CD4-positive, CD25-positive, alpha-beta regulatory T cell (primary cell): ENCODE data around the gene XRRA1. TPM values are rescaled to one million over a fixed set of nuclear protein-coding genes. Genes with fewer than 3 reads are reported as not detected.

ENCODE experiments used
- ATAC-seq, 2 donors: fragments of 150-1000 bp; cut with Tn5 transposase; one replicate each; pipeline ENCODE4 v1.10.0; 2021; ENCODE audit warnings: low read depth in 2 of 2, moderate number of reproducible peaks in 2 of 2, moderate library complexity in 1 of 2
- DNase-seq, 3 donors: peaks; one replicate each; pipeline versions ENCODE4 v3.0.0 to v3.0.0-alpha.2; 2012 to 2022; ENCODE audit warnings: mixed read lengths in 1 of 3
- H3K27ac ChIP-seq: one replicate; pipeline ENCODE4 v1.7.0; 2013; ENCODE audit warnings: mild to moderate bottlenecking, low read length; ENCODE audit not compliant: insufficient read depth, poor library complexity, severe bottlenecking
- H3K27me3 ChIP-seq: one replicate; pipeline ENCODE4 v1.7.0; 2013; ENCODE audit warnings: low read length; ENCODE audit not compliant: control insufficient read depth, insufficient read depth
- H3K36me3 ChIP-seq: one replicate; pipeline ENCODE4 v1.7.0; 2013; ENCODE audit warnings: mild to moderate bottlenecking, low read length, moderate library complexity; ENCODE audit not compliant: control insufficient read depth, insufficient read depth
- H3K4me1 ChIP-seq: 2 replicates; pipeline ENCODE4 v1.7.0; 2013; ENCODE audit warnings: mild to moderate bottlenecking, low read length; ENCODE audit not compliant: insufficient read depth, control insufficient read depth, poor library complexity, severe bottlenecking
- H3K4me3 ChIP-seq: one replicate; pipeline ENCODE4 v1.7.0; 2013; ENCODE audit warnings: low read depth, mild to moderate bottlenecking, low read length, moderate library complexity
- H3K9me3 ChIP-seq, 2 experiments: 1 replicate in 1 of 2; 2 replicates in 1 of 2; pipeline ENCODE4 v1.7.0; 2013; ENCODE audit warnings: low read length in 2 of 2, mild to moderate bottlenecking in 1 of 2, moderate library complexity in 1 of 2; ENCODE audit not compliant: control insufficient read depth in 2 of 2
- H3K27ac Mint-ChIP-seq, 3 donors: one replicate each; pipeline ENCODE4 v1.8.0; 2020 to 2022; ENCODE audit warnings: mild to moderate bottlenecking in 3 of 3, mixed read lengths in 3 of 3, moderate library complexity in 2 of 3
- H3K27me3 Mint-ChIP-seq: one replicate; pipeline ENCODE4 v1.8.0; 2022; ENCODE audit warnings: mild to moderate bottlenecking, mixed read lengths
- H3K36me3 Mint-ChIP-seq: one replicate; pipeline ENCODE4 v1.8.0; 2020; ENCODE audit warnings: mixed read lengths
- H3K4me1 Mint-ChIP-seq, 4 donors: one replicate each; pipeline ENCODE4 v1.8.0; 2020 to 2022; ENCODE audit warnings: mixed read lengths in 4 of 4, mild to moderate bottlenecking in 1 of 4
- H3K4me3 Mint-ChIP-seq, 4 donors: one replicate each; pipeline ENCODE4 v1.8.0; 2020 to 2022; ENCODE audit warnings: mild to moderate bottlenecking in 4 of 4, mixed read lengths in 4 of 4, moderate library complexity in 3 of 4
- H3K9me3 Mint-ChIP-seq, 7 donors: one replicate each; pipeline ENCODE4 v1.8.0; 2020 to 2022; ENCODE audit warnings: mixed read lengths in 7 of 7, mild to moderate bottlenecking in 3 of 7, moderate library complexity in 2 of 7
- polyA plus RNA-seq, 4 donors: library from polyadenylated mRNA; unstranded; fragments of 300-500 nt; fragmentation: Illumina TruSeq; gene quantifications; one replicate each; pipeline ENCODE4 v1.2.3, GENCODE V29; 2021
- total RNA-seq: library from RNA; stranded (reverse); gene quantifications from one replicate; pipeline ENCODE4 v1.2.3, GENCODE V29; 2022

Gene XRRA1
- total and polyA plus RNA-seq, 5 donors from 2014 or later: 5.4 to 33.4 (median 8.2) TPM

GRCh38 chr11:74816664-74817063 is 132.2 kb downstream of the XRRA1 start:
- no peak overlapping the region for H3K4me3 Mint-ChIP-seq
- ATAC-seq: no peak
- peaks cover 0 to 2% (median 0%) of the 10 kb centered on the region in 7 donors for H3K9me3 Mint-ChIP-seq
- H3K27me3 Mint-ChIP-seq: no peaks in the 10 kb centered on the region
- H3K27ac Mint-ChIP-seq: peak overlapping the region in 1 of 3 donors; percentile 33
- H3K36me3 Mint-ChIP-seq: peaks cover 55% of the 10 kb centered on the region
- Histone ChIP-seq H3K4me3 (no peak overlapping the region), H3K36me3 (peaks cover 55% of the 10 kb centered on the region), H3K4me1 (peaks cover 14% of the 10 kb centered on the region), H3K27me3 (no peaks in the 10 kb centered on the region), H3K27ac (no peak overlapping the region), H3K9me3 (no peaks in the 10 kb centered on the region)
- DNase-seq: no peak
- peaks cover 38 to 48% (median 44%) of the 10 kb centered on the region in 4 donors for H3K4me1 Mint-ChIP-seq

- no peak overlapping the region for H3K27ac ChIP-seq
- no peaks in the 10 kb centered on the region for H3K27me3 ChIP-seq
- Mint-ChIP-seq H3K27me3 (no peaks in the 10 kb centered on the region), H3K4me1 (peaks cover 38 to 48% (median 45%) of the 10 kb centered on the region in 4 donors), H3K36me3 (peaks cover 54% of the 10 kb centered on the region), H3K27ac (no peak overlapping the region), H3K9me3 (peaks cover 0 to 2% (median 0%) of the 10 kb centered on the region in 7 donors), H3K4me3 (no peak overlapping the region)
- peaks cover 57% of the 10 kb centered on the region for H3K36me3 ChIP-seq
- no peak for ATAC-seq
- H3K9me3 ChIP-seq: no peaks in the 10 kb centered on the region
- no peak overlapping the region for H3K4me3 ChIP-seq
- no peak for DNase-seq
- H3K4me1 ChIP-seq: peaks cover 14% of the 10 kb centered on the region
Observed at GRCh38 chr11:74815966-74816365, 132.9 kb downstream of the XRRA1 start.

- H3K27ac Mint-ChIP-seq: no peak overlapping the region
- no peak for ATAC-seq
- H3K36me3 ChIP-seq: peaks cover 29% of the 10 kb centered on the region
Observed at GRCh38 chr11:74809801-74810200, 139.1 kb downstream of the XRRA1 start.

GRCh38 chr11:74806267-74806666 is 142.6 kb downstream of the XRRA1 start:
- Mint-ChIP-seq H3K27ac (no peak overlapping the region), H3K27me3 (no peaks in the 10 kb centered on the region), H3K4me1 (peaks cover 24 to 50% (median 38%) of the 10 kb centered on the region in 4 donors), H3K36me3 (peaks cover 22% of the 10 kb centered on the region), H3K9me3 (peaks cover 0 to 1% (median 0%) of the 10 kb centered on the region in 7 donors), H3K4me3 (no peak overlapping the region)
- H3K4me3 ChIP-seq: no peak overlapping the region
- peaks cover 9% of the 10 kb centered on the region for H3K36me3 ChIP-seq
- H3K27me3 ChIP-seq: no peaks in the 10 kb centered on the region
- DNase-seq (no peak), ATAC-seq (no peak)
- no peak overlapping the region for H3K27ac ChIP-seq
- peaks cover 4% of the 10 kb centered on the region for H3K4me1 ChIP-seq
- H3K9me3 ChIP-seq: no peaks in the 10 kb centered on the region

More at GRCh38 chr11:74809801-74810200, 139.1 kb downstream of the XRRA1 start:
- Mint-ChIP-seq H3K9me3 (peaks cover 0 to 1% (median 0%) of the 10 kb centered on the region in 7 donors), H3K27me3 (no peaks in the 10 kb centered on the region), H3K36me3 (peaks cover 18% of the 10 kb centered on the region), H3K4me1 (peaks cover 30 to 44% (median 33%) of the 10 kb centered on the region in 4 donors), H3K4me3 (no peak overlapping the region)
- peaks cover 4% of the 10 kb centered on the region for H3K4me1 ChIP-seq
- DNase-seq: no peak
- no peaks in the 10 kb centered on the region for H3K9me3 ChIP-seq
- no peak overlapping the region for H3K4me3 ChIP-seq
- H3K27me3 ChIP-seq: no peaks in the 10 kb centered on the region
- H3K27ac ChIP-seq: no peak overlapping the region

- Mint-ChIP-seq H3K27me3 (no peaks in the 10 kb centered on the region), H3K36me3 (peaks cover 51% of the 10 kb centered on the region), H3K9me3 (peaks cover 0 to 1% (median 0%) of the 10 kb centered on the region in 7 donors), H3K4me1 (peaks cover 25 to 30% (median 28%) of the 10 kb centered on the region in 4 donors), H3K4me3 (no peak overlapping the region), H3K27ac (no peak overlapping the region)
- Histone ChIP-seq H3K27me3 (no peaks in the 10 kb centered on the region), H3K4me1 (peaks cover 6% of the 10 kb centered on the region), H3K9me3 (no peaks in the 10 kb centered on the region), H3K27ac (no peak overlapping the region), H3K4me3 (no peak overlapping the region), H3K36me3 (peaks cover 50% of the 10 kb centered on the region)
- no peak for DNase-seq
- no peak for ATAC-seq
Observed at GRCh38 chr11:74791333-74792100, 157.4 kb downstream of the XRRA1 start.

Other genes with a start within 250 kb of the XRRA1 start
- gene CHRDL2, start 217.7 kb downstream of the XRRA1 start, total RNA-seq: not detected
- gene CHRDL2, start 217.7 kb downstream of the XRRA1 start, polyA plus RNA-seq: not detected
- gene RNF169, start 200.2 kb downstream of the XRRA1 start, total RNA-seq: 30.2 TPM
- gene RNF169, start 200.2 kb downstream of the XRRA1 start, polyA plus RNA-seq: 1 to 10 TPM; 1.3 to 2.0 (median 1.4) TPM
- gene SPCS2, start 175 bp upstream of the XRRA1 start, total RNA-seq: 73.2 TPM
- gene SPCS2, start 175 bp upstream of the XRRA1 start, polyA plus RNA-seq: 100 to 1,000 TPM; 166 to 266 (median 195) TPM
- 10.8 TPM for gene NEU3, start 39.8 kb upstream of the XRRA1 start, total RNA-seq
- 1 to 10 TPM; 1.4 to 2.2 (median 1.9) TPM for gene NEU3, start 39.8 kb upstream of the XRRA1 start, polyA plus RNA-seq
- gene OR2AT4, start 147.8 kb upstream of the XRRA1 start, total RNA-seq: not detected
- not detected for gene OR2AT4, start 147.8 kb upstream of the XRRA1 start, polyA plus RNA-seq
- not detected for gene SLCO2B1, start 202.0 kb upstream of the XRRA1 start, total RNA-seq
- not detected for gene SLCO2B1, start 202.0 kb upstream of the XRRA1 start, polyA plus RNA-seq